Glomerular endothelial cell (primary cell): ENCODE results near the gene ILK. TPM values are rescaled to one million over a fixed set of nuclear protein-coding genes. Genes with fewer than 3 reads are reported as not detected.

Source experiments
- DNase-seq: peaks from one replicate; pipeline ENCODE4 v3.0.0-alpha.2; 2011; ENCODE audit warnings: low read depth, low spot score; ENCODE audit errors: extremely low read depth
- total RNA-seq: library from RNA; depleted of rRNA; stranded (reverse); fragments of >200 nt; gene quantifications from 2 replicates; pipeline ENCODE4 v1.2.3, GENCODE V29; 2015

The ILK gene
- total RNA-seq, 1 donor from 2014 or later: 191 TPM

- no peak for DNase-seq
Measured at GRCh38 chr11:6633422-6634408, 30.1 kb downstream of the ILK start.

DNA sequence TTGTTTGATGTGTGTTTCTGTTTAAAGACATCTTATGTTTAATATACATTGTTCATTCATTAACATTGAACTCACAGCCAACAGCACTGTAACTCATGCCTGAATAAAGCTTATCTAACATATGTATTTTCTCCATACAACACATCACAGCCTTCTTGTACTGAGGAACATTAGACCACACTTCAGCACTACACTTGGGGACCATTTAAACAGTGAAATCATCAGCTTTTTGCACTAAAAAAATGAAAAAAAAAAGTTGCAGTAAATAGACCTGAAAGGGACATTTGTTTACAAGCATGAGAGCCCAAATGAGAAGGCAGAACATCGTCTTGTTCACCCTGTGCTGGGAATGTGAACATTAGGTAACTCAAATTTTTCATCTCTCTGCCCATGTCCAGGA lies 31.0 kb downstream of the ILK start:
- DNase-seq: no peak

- DNase-seq: peak; percentile 90
Measured at GRCh38 chr11:6635082-6635932, 31.7 kb downstream of the ILK start.

DNA sequence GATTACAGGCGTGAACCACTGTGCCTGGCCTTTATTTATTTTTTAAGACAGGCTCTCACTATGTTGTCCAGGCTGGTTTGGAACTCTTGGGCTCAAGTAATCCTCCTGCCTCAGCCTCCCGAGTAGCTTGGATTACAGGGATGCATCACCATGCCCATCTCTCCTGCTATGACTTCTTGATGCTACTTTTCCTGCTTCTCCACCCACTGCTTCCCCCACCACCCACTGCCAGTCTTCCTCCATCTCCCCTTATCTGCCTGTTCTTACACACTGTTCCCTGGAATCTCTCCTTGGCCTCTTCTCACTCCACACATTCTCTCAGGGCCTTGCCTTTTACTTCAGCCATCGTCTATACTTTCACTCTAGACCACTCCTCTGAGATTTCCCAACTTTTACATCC lies 32.9 kb downstream of the ILK start:
- DNase-seq: no peak

DNA sequence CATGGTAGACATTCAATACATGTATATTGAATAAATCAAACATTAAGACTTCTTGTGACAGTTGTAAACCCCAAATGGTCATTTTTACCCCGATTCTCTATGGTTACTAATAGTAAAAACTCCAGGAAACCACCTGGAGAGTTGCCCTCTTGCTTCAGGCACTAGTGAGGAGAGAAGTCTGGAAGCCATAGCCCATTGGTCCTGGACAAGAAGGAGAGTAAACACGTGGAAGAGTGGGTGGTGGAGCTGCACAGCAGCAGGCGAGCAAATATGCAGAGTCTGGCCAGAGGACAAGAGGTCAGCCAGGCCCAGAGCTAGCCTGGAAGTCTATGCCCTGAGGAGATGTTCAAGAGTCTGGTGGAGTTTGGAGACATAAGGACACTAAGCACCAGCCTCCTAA lies 34.3 kb downstream of the ILK start:
- DNase-seq: no peak

DNA sequence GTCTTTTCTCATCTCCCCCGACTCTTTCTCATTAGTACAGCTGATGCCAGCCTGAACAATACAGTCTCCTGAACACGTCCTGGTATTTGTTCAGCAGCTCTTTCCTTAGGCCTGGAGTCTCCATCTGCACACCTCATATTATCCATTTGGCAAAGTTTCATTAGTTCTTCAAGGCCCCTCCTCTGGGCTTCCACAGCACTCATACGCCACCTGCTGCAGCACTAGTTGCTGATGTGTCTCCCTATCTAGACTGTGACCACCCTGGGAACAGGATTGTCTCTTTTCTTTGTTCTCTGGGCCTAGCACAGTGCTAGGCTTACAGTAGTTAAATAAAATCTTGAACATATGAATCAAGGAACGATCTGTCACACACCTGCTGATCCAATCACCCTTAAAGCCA lies 34.9 kb downstream of the ILK start:
- no peak for DNase-seq

- DNase-seq: no peak
Measured at GRCh38 chr11:6640036-6640984, 36.7 kb downstream of the ILK start.

GRCh38 chr11:6640985-6641701 lies 37.6 kb downstream of the ILK start:
- DNase-seq: no peak

GRCh38 chr11:6642957-6643356 lies 39.4 kb downstream of the ILK start:
- DNase-seq: no peak

DNA sequence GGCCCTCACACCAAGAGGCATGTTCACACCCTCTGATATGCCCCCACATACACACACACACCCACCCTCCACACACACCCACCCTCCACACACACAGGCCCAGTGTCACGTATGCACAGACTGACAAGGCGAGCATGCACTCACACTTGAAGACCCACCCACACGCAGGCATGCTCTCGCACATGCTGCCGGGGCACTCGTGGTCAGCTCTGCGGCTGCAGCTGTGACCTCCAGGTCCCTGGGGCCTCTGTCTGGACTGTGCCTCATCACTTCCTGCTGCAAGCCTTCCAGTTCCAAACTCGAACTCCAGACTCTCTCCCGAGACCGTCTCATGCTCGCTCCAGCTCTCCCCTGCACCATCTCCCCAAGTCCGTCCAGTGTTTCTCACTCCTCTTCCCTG lies 42.5 kb downstream of the ILK start:
- DNase-seq: no peak

DNA sequence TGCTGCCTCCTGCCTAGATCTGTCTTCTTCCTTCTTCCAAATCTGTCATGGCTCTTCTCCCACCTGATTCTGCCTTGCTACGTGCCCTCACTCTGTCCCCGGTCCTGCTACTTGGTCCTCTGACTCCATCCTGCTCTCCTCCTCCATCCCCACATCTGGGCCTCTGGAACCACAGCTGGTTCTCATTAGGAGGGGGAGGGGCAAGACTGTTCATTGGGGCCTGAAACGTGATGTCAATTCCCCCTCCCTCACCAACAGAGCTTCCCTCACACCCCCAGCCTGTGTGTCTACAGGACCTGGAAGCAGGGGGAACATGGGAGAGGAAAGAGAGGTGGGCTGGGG lies 43.0 kb downstream of the ILK start:
- no peak for DNase-seq

- DNase-seq: no peak
Measured at GRCh38 chr11:6646918-6647679, 43.5 kb downstream of the ILK start.

GRCh38 chr11:6647836-6648235 lies 44.3 kb downstream of the ILK start:
- DNase-seq: no peak

DNA sequence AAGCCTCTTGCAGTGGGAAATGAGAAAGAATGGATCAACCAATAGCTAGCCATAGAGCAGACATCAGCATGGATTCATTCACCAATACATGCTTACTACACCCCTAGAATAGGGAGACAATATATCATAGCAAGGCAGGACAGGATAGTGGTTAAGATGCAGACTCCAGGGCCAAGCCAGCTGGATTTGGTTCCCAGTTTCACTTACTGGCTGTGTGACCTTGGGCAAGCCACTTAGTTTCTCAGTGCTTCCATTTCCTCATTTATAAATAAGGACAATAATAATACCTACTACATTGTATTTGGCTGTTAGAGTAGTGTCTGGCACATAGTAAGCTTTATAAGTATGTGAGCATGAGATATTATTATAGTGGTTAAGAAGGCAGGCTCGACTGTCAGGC lies 44.9 kb downstream of the ILK start:
- no peak for DNase-seq

GRCh38 chr11:6650104-6650503 lies 46.5 kb downstream of the ILK start:
- no peak for DNase-seq

- DNase-seq: no peak
Measured at GRCh38 chr11:6650980-6651379, 47.4 kb downstream of the ILK start.

GRCh38 chr11:6652182-6652581 lies 48.6 kb downstream of the ILK start:
- DNase-seq: no peak

DNA sequence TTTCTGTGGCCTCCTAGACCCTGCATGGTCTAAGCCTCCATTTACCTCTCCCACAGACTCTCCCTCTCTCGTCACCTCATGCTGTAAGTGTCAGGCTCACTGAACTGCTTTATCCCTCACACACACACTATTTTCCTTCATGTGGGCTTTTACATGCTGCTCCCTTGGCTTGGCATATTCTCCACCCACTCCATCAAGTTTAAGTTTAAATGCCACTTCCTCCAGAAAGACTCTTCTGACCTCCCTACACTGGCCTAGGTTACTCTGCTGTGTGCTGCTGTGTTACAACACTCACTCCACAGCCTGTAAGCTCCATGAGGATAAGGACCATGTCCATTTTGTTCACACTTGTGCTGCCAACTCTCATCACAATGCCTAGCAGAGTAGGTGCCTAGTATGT lies 49.5 kb downstream of the ILK start:
- no peak for DNase-seq

DNA sequence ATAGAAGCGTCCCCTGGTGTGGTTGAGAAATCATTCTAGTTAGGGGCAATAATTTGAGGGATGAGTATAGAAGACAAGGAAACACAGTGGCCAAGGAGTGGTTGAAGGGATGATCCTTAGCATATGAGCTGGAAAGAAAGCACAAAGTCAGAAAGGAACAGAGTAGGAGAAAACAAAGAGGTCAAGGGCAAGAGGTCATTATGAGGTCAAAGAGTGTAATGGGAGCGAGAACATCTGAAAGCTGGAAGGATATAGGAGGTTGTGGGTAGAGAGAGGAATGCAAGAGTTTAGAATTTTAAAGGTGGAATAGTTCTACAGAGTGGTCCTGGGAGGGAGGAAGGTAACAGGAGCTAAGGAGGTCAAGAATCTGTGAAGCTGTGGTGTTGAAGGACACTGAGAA lies 50.1 kb downstream of the ILK start:
- no peak for DNase-seq
